Mucosa of descending colon (tissue), 3 donors: ENCODE data around the gene SYNPO. TPM values are rescaled to one million over a fixed set of nuclear protein-coding genes. Genes with fewer than 3 reads are reported as not detected.

Experiments
- ATAC-seq: fragments of 200-7000 bp; cut with Tn5 transposase; one replicate; pipeline ENCODE4 v1.9.1; 2020; ENCODE audit warnings: mild to moderate bottlenecking, moderate library complexity
- DNase-seq, 3 donors: peaks; one replicate each; pipeline ENCODE4 v3.0.0-alpha.2; 2020
- H3K36me3 ChIP-seq: fragments of 200-600 bp; one replicate; pipeline ENCODE4 v1.8.0; 2021; ENCODE audit warnings: low read depth, mild to moderate bottlenecking
- H3K4me1 ChIP-seq: fragments of 200-600 bp; one replicate; pipeline ENCODE4 v1.8.0; 2021; ENCODE audit warnings: low read depth, mild to moderate bottlenecking
- H3K4me3 ChIP-seq: fragments of 200-600 bp; one replicate; pipeline ENCODE4 v1.8.0; 2021; ENCODE audit warnings: mild to moderate bottlenecking
- H3K9me3 ChIP-seq: fragments of 200-600 bp; one replicate; pipeline ENCODE4 v1.8.0; 2021; ENCODE audit warnings: mild to moderate bottlenecking
- CTCF ChIP-seq: fragments of 200-600 bp; IDR thresholded peaks from one replicate; pipeline ENCODE4 v1.8.0; 2022; ENCODE audit warnings: antibody characterized with exemption, mild to moderate bottlenecking
- intact Hi-C, 2 donors: fragments of 100-400 bp; cut with DNase I in 1 of 2; cut with micrococcal nuclease in 1 of 2; formaldehyde crosslinking; loops; one replicate each; pipeline versions ENCODE4 v1.11.0 to v1.11.1; 2022; cut with DNase I, micrococcal nuclease
- total RNA-seq, 3 donors: library from RNA; stranded (reverse); fragmentation: NEBNext Ultra II Directional in 2 of 3; extraction: Animal tissue kit (Norgen Biotek cat#: 25700) in 2 of 3; gene quantifications; one replicate each; pipeline versions ENCODE4 v1.2.1 to v1.2.4, GENCODE V29; 2021 to 2023
- donor health status: DM: no; HTN: no; CAD: no; lungs with moderate emphysema.
- donor health status: DM: no; HTN: no; CAD: no.
- donor health status: DM: no; HTN: yes; CAD: no.

SYNPO gene
- total RNA-seq, 3 donors from 2014 or later, result 62.9 to 73.6 (median 63.9) TPM

GRCh38 chr5:150626853-150627276, 13.6 kb upstream of the SYNPO start:
- H3K4me3 ChIP-seq, result no peak overlapping the region
- H3K4me1 ChIP-seq, result peaks cover 11% of the 10 kb centered on the region
- ATAC-seq (peak; percentile 69), DNase-seq (peak in 2 of 3 donors; percentile 63 to 66)
- intact Hi-C loops, result no loop called here
- H3K9me3 ChIP-seq, result no peaks in the 10 kb centered on the region
- TF ChIP-seq CTCF, result no peak
- H3K36me3 ChIP-seq, result no peaks in the 10 kb centered on the region

GRCh38 chr5:150627731-150628545, 12.5 kb upstream of the SYNPO start:
- no peak overlapping the region for H3K4me3 ChIP-seq
- intact Hi-C loops, result no loop called here
- DNase-seq, result no peak
- H3K4me1 ChIP-seq, result peaks cover 11% of the 10 kb centered on the region
- H3K36me3 ChIP-seq, result no peaks in the 10 kb centered on the region
- no peaks in the 10 kb centered on the region for H3K9me3 ChIP-seq
- TF ChIP-seq CTCF, result no peak
- no peak for ATAC-seq

- Histone ChIP-seq H3K4me1 (peaks cover 11% of the 10 kb centered on the region), H3K4me3 (no peak overlapping the region), H3K36me3 (no peaks in the 10 kb centered on the region), H3K9me3 (no peaks in the 10 kb centered on the region)
- intact Hi-C loops, result no loop called here
- ATAC-seq (no peak), DNase-seq (no peak)
- no peak for TF ChIP-seq CTCF
Measured at GRCh38 chr5:150628936-150629485, 11.4 kb upstream of the SYNPO start.

- Histone ChIP-seq H3K9me3 (no peaks in the 10 kb centered on the region), H3K36me3 (no peaks in the 10 kb centered on the region), H3K4me3 (no peak overlapping the region), H3K4me1 (peaks cover 11% of the 10 kb centered on the region)
- no peak for TF ChIP-seq CTCF
- DNase-seq (no peak), ATAC-seq (no peak)
- intact Hi-C loops, result no loop called here
Measured at GRCh38 chr5:150630016-150630415, 10.4 kb upstream of the SYNPO start.

GRCh38 chr5:150630461-150631325, 9.8 kb upstream of the SYNPO start:
- intact Hi-C loops, result no loop called here
- Histone ChIP-seq H3K9me3 (no peaks in the 10 kb centered on the region), H3K4me3 (no peak overlapping the region), H3K36me3 (no peaks in the 10 kb centered on the region), H3K4me1 (peaks cover 10% of the 10 kb centered on the region)
- TF ChIP-seq CTCF, result no peak
- ATAC-seq, result no peak
- DNase-seq, result no peak
